ENCODE data around the gene ZNF775. TPM values are rescaled to one million over a fixed set of nuclear protein-coding genes. Genes with fewer than 3 reads are reported as not detected.

ZNF775 gene
- total RNA-seq, 1 donor from 2014 or later, result 8.6 TPM

GRCh38 chr7:150345012-150345411 is 34.1 kb upstream of the ZNF775 start:
- TF ChIP-seq CTCF (conservative IDR thresholded peaks at IDR 0.05; ENCODE audit: low read depth, low read length), result no peak
- no peak for DNase-seq (ENCODE audit: low read depth)
- H3K4me3 ChIP-seq (ENCODE audit: low read depth, low read length), result no peak overlapping the region

GRCh38 chr7:150346922-150347321 is 32.2 kb upstream of the ZNF775 start:
- no peak for TF ChIP-seq CTCF (conservative IDR thresholded peaks at IDR 0.05; ENCODE audit: low read depth, low read length)
- H3K4me3 ChIP-seq (ENCODE audit: low read depth, low read length), result no peak overlapping the region
- DNase-seq (ENCODE audit: low read depth), result no peak

GRCh38 chr7:150351587-150352194 is 27.4 kb upstream of the ZNF775 start:
- no peak for TF ChIP-seq CTCF (conservative IDR thresholded peaks at IDR 0.05; ENCODE audit: low read depth, low read length)
- no peak for DNase-seq (ENCODE audit: low read depth)
- H3K4me3 ChIP-seq (ENCODE audit: low read depth, low read length), result no peak overlapping the region

- TF ChIP-seq CTCF (conservative IDR thresholded peaks at IDR 0.05; ENCODE audit: low read depth, low read length), result no peak
- DNase-seq (ENCODE audit: low read depth), result no peak
- no peak overlapping the region for H3K4me3 ChIP-seq (ENCODE audit: low read depth, low read length)
Observed at GRCh38 chr7:150355666-150356059, 23.5 kb upstream of the ZNF775 start.

- no peak overlapping the region for H3K4me3 ChIP-seq (ENCODE audit: low read depth, low read length)
- no peak for DNase-seq (ENCODE audit: low read depth)
- TF ChIP-seq CTCF (conservative IDR thresholded peaks at IDR 0.05; ENCODE audit: low read depth, low read length), result peak; percentile 79
Observed at GRCh38 chr7:150356265-150356897, 22.7 kb upstream of the ZNF775 start.

- TF ChIP-seq CTCF (conservative IDR thresholded peaks at IDR 0.05; ENCODE audit: low read depth, low read length), result no peak
- no peak overlapping the region for H3K4me3 ChIP-seq (ENCODE audit: low read depth, low read length)
- DNase-seq (ENCODE audit: low read depth), result no peak
Observed at GRCh38 chr7:150357270-150357669, 21.9 kb upstream of the ZNF775 start.

Measured in epithelial cell of proximal tubule (primary cell).